HG02970 (cell line): ENCODE results near the gene ARHGAP27.
A peak's percentile ranks its signal among the peaks of the same experiment; 100 is the strongest.

Experiments
- ATAC-seq: cut with Tn5 transposase; IDR thresholded peaks from one replicate; pipeline ENCODE4 v1.9.1; 2021; ENCODE audit warnings: mild to moderate bottlenecking, moderate library complexity, moderate number of reproducible peaks; ENCODE audit not compliant: unreplicated experiment, low FRiP score

The ARHGAP27 gene

DNA sequence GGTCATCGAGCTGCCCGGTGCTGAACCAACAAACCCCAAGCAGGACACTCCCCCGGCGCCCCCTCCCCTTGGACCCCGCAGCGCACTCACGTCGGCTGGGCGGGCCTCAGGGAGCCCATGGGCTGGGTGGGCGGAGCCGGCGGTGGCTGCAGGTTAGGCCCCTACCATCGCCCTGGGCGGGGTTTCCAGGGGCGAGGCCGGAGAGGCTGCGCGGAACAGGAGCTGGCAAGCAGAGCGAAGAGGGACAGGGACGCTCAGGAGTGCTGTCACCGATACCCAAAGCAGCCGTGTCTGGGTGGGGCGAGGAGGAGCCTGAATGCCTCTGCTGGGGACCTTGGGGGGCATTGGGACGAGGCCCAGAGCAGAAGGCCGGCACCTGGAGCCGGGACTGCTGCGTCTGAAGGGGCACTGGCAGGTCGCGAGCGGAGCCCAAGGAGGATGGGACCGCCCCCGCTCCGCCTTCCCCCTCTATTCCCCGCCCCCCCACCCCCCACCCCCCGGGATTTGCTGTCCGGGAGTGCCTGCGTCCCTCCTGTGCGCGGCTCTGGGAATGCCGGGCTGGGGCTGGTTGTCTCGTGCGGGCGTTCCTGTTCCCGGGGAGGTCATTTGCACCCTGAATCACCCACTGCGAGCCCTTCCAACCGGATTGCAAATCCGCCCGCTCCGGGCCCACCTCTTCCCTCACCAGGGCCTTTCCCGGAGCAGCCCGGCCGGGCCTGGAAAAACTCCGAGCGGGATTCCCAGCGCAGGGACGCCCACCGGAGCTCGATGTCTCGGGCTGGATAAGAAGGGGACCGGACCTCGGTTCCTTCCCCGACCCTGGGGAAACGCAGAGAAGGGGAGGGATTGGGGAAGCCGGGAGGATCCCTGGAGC, 902 bp downstream of the ARHGAP27 start:
- ATAC-seq, result peak; percentile 47

DNA sequence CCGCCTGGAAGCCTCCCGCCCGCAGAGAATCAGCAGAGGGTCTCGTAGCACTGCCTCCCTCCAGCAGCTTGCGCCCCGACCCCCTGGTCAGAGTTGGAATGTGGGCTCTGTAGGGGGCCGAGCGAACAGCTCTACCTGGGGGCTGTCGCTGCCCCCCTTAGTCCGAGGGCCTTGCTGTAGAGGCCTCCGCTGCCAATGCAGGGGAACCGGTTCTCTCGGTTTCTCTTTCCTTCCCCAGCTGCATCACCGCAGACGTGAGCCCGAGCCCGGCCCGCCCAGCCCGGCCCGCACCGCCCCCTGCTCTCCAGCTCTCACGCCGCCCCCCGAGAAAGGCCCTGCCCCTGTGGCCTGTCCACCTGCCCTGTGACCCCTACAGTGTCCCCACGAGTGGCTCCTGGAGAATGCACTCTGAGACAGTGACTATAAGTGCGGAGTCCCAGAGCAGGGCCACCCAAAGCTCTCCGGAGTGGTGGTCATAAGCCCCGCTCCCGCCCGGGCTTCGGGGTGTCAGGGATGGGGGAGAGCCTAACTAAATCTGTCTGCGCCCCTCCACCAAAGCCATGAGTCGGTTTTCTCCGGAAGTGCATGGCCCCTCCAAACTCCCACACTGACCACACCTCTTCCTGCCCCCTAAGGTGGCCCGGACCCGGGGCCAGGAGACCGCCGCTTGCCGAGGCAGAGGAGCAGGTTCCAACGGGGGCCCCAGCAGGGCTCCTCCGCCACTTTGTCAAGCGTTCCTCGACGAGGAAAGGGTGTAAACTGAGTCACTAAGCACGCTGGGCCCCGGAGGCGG, 1.7 kb downstream of the ARHGAP27 start:
- peak; percentile 9 for ATAC-seq

DNA sequence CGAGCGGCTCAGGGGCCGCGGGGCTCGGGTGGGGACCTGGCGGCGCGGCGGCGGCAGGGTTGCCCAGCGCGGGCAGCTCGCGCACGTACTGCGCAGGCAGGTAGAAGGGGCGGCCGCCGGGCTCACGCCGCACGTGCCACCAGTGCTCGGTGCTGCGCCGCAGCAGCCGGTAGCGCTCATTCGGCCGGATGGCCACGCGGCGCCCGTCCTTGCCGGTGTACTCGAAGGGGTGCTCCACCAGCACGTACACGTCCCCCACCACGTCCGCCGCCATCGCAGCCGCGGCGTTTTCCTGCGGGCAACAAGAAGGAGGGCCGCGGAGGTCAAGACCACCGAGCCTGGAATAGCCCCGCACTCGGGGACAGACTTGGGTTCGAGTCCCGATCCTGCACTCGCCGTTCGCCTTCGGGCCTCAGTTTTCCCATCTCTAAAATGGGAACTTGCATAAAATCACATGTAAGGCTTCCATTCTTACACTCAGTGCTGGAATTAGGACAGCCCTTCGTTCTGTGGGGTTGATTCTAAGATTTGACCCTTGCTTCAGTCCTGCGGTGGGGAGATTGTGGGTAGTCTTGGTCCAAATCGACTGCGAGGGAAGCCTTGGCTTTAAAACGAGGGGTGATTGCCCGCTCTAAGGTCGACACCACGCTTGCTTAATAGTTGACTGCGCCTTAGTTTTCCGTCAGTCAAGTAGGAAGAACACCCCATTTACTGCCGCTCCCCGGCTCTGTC, 2.5 kb downstream of the ARHGAP27 start:
- no peak for ATAC-seq

- no peak for ATAC-seq
Measured at GRCh38 chr17:45429339-45430005, 3.2 kb downstream of the ARHGAP27 start.

DNA sequence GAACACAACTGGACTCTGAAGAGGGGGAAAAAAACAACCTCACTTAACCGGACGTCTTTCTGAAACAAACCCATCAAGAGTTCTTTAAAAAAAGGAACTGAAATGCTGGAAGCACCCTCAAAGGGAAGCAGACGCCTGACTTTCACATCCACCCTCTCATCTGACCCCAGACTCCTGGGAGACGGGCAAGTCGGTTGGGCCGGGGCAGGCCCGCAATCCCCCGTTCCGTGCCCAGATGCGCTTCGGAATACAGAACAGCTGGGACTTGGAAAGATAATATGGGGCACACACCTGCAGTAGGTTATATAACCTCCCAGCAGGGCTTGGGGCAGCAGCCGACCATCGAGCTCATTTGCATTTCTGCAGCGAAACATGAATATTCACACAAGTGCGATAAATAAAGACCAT, 3.7 kb downstream of the ARHGAP27 start:
- no peak for ATAC-seq

DNA sequence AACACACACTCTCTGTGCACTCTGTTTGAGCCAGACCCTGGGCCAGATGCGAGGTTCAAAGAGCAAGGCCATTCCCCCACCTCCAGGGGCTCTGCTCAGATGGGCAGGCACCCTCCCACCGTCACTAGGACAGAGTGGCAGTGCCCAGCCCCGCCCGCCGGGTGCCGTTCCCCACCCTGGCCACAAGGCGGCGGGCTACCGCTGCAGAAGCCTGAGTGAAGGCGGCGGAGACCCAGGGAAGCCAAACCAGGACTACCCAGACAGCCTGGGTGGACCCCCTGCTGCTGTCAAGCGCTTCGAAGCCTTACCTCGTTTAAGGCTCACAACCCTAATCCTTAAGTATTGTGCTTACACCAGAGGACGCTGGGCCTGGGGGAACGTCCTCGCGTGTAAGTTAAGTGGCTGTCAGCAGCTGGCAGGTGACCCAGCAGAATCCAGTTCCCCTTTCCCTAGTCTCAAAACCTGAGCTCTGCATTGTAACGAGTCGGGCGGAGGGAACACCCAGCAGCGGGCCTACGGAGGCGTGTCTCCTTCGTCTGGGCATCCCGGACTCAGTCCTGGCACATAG, 4.5 kb downstream of the ARHGAP27 start:
- ATAC-seq, result no peak

DNA sequence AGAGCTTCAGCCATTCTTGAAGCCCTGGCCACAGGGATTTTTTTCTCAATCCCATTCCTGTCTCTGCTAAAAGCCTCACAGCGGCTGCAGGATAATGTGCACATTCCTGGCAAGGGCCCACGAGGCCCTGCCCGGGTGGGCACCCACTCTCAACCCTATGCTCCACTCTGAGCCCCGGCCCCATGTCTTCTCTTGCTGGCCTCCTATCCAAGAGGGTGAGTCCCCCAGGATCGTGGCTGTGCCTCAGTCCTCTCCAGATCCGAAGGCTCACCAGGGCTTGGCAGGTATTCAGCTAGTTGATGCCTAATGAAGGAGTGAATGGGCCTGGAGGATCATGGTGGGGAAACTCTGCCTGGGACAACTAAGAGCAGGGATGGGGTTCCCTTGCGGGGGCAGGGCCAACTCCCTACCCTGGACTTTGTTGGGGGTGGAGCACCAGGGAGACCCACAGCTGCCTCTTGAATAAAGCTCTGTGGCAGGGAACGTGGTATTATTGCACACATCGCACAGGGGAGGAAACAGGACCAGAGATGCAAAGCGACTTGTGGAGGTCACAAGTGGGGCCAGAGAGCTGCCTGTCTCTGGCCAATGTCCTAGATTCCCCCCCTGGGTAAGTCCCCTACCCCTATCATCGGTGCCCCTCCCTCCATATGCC, 5.4 kb downstream of the ARHGAP27 start:
- no peak for ATAC-seq

GRCh38 chr17:45426561-45426960, 6.1 kb downstream of the ARHGAP27 start:
- no peak for ATAC-seq

DNA sequence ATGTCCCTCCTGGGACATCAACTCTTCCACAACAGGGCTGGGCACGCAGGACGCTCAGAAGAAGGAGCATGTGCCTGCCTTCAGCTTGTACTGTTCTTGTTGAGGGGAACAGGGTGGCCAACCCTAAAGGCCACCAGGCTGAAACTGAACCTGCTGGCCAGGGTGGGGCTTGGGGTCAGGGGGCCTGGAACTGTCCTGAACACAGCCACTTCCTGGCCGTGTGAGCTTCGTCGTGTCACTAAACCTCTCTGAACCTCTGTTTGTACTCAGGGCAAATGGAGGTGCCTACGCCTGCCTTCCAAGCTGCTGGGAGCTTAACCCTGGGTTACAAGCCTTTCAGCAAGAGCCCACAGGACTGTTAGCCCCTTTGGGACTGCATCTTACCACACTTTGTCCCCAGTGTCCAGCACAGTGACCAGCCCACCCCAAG, 6.7 kb downstream of the ARHGAP27 start:
- no peak for ATAC-seq

DNA sequence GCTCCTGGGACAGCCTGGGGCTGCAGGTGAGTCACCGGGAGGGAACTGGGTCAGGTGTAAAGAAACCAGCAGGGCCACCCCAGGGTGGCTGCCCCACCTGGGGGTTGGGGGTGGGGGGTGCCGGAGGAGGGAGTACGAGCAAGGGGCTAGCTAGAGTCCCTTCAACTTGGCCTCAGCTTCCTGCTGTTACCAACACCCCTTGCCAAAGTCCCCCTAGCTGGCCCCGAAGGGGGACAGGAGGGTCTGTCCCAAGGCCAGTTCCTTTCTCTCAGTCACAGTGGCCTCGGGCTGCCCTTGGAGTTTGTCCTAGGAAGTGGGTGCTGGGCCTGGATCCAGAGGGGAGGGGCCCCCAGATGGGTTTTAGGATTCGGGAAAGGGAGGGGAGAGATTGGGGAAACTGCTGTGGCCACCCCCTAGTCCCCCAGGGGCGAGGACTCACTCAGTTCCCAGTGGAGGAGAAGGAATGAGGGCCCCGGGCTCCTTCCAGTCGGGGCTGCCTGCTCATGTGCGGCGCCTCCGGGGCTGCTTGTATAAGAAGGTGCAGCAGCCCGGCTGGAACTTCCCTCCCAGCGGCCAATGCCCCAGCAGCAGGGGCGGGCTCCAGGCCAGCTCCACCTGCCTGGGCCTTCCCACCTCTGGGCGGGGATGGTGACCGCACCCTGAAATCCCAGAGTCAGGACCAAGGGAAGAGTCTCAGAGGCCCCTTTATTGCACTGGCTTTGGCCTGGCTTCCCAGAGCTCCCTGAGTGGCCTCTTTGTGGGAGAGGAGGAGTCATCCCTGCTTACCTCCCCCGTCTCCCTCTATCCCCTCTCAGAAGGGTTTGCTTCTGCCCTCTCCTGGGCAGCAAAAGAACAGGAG, 7.3 kb downstream of the ARHGAP27 start:
- ATAC-seq, result no peak

GRCh38 chr17:45424769-45425124, 7.9 kb downstream of the ARHGAP27 start:
- no peak for ATAC-seq

- no peak for ATAC-seq
Measured at GRCh38 chr17:45423975-45424335, 8.7 kb downstream of the ARHGAP27 start.

DNA sequence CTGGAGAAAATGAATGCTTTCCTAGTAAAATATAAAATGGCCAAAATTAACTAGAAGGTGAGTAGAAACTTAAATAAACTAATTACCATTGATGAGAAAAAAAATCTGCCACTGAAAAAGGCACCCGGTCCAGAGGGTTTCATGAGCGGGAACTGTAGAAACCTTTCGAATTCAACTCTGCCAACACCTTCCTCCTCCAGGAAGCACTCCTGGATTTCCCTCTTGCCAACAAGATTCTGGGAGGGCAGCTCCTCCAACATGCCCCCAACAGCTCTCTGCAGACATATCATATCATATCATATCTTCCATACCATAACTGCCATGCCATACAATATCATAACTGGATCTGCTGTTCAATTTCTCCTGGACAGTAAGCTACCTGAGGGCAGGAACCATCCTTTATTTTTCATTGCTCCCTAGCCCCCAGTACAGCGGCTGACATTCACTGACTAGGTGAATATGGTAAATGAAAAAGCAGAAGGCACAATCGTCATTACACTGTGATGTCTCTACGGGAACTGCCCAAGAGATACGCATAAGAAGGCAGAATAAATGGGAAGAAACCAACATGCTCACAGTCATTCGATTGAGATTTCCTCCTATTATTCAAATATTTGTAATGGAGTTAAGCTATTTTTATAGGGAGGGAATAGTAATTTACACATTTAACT, 9.2 kb downstream of the ARHGAP27 start:
- no peak for ATAC-seq

- no peak for ATAC-seq
Measured at GRCh38 chr17:45414990-45415881, 17.4 kb downstream of the ARHGAP27 start.

DNA sequence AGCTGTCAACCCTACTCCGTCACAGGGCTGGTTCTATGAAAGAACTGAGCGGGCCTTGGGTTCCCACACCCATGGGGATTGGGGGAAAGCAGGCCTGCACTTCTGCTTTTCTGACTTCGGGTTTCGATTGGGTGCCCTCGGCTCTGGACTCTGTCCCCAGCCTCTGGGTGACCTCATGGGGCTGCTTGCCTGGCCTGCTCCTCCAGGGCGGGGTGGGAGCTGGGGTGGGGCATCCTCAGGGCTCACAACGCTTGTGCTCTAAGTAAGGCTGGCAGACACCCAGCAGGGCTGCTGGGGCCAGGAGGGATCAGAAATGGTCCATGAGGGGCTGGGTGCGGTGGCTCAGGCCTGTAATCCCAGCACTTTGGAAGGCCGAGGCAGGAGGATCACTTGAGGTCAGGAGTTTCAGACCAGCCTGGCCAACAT, 19.2 kb downstream of the ARHGAP27 start:
- no peak for ATAC-seq

GRCh38 chr17:45411348-45412105, 21.1 kb downstream of the ARHGAP27 start:
- ATAC-seq, result no peak
